Metanephros (tissue), 2 donors: ENCODE results near the gene MED15. TPM values are rescaled to one million over a fixed set of nuclear protein-coding genes. Genes with fewer than 3 reads are reported as not detected.

Source experiments
- small RNA-seq: library from RNA; depleted of rRNA; stranded (forward); fragments of <200 nt; gene quantifications from one replicate; pipeline ENCODE3, GENCODE V24; 2014; ENCODE audit warnings: low replicate concordance
- total RNA-seq: library from RNA; depleted of rRNA; stranded (reverse); fragments of >200 nt; gene quantifications from one replicate; pipeline ENCODE4 v1.2.3, GENCODE V29; 2014

MED15 gene, protein sequence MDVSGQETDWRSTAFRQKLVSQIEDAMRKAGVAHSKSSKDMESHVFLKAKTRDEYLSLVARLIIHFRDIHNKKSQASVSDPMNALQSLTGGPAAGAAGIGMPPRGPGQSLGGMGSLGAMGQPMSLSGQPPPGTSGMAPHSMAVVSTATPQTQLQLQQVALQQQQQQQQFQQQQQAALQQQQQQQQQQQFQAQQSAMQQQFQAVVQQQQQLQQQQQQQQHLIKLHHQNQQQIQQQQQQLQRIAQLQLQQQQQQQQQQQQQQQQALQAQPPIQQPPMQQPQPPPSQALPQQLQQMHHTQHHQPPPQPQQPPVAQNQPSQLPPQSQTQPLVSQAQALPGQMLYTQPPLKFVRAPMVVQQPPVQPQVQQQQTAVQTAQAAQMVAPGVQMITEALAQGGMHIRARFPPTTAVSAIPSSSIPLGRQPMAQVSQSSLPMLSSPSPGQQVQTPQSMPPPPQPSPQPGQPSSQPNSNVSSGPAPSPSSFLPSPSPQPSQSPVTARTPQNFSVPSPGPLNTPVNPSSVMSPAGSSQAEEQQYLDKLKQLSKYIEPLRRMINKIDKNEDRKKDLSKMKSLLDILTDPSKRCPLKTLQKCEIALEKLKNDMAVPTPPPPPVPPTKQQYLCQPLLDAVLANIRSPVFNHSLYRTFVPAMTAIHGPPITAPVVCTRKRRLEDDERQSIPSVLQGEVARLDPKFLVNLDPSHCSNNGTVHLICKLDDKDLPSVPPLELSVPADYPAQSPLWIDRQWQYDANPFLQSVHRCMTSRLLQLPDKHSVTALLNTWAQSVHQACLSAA
- 64.3 TPM for total RNA-seq

DNA sequence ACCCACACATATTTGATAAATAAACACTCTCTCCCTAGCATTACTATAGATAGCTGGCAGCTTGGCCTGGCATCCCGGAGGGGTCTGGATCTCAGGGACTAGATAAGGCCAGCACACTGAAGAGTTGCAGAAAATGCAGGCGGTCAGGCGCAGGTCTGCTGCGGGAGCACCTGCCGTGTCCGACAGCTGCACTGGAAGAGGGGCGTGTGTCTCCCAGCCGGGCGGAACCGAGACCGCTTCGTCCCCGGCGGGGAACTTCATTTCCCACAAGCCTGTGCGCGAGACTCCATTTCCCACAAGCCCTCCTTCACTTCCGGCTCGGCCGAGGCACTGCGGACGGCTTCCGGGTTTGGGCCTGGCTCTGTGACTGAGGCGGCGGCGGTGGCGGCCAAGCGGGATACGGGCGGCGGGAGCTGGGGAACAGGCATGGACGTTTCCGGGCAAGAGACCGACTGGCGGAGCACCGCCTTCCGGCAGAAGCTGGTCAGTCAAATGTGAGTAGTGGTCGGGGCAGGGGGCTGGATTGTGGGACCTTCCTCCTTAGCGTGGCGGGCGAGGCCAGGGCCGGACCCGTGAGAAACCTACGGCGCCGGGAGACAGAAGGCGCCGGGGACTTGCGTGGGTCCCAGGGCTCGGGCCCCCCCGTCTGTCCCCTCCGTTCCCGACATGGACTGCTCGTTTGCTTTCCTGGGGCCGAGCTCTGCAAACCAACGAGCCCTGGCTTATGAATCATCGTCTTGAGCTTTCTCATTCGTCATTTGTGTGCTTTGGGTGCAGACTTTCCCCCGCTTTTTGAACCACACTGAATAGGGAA, at the start of gene MED15:
TSS of gene MED15 (plus strand) at position 358 of the 814 bp plus-strand sequence. CDS start at position 427, 69 bp downstream.

DNA sequence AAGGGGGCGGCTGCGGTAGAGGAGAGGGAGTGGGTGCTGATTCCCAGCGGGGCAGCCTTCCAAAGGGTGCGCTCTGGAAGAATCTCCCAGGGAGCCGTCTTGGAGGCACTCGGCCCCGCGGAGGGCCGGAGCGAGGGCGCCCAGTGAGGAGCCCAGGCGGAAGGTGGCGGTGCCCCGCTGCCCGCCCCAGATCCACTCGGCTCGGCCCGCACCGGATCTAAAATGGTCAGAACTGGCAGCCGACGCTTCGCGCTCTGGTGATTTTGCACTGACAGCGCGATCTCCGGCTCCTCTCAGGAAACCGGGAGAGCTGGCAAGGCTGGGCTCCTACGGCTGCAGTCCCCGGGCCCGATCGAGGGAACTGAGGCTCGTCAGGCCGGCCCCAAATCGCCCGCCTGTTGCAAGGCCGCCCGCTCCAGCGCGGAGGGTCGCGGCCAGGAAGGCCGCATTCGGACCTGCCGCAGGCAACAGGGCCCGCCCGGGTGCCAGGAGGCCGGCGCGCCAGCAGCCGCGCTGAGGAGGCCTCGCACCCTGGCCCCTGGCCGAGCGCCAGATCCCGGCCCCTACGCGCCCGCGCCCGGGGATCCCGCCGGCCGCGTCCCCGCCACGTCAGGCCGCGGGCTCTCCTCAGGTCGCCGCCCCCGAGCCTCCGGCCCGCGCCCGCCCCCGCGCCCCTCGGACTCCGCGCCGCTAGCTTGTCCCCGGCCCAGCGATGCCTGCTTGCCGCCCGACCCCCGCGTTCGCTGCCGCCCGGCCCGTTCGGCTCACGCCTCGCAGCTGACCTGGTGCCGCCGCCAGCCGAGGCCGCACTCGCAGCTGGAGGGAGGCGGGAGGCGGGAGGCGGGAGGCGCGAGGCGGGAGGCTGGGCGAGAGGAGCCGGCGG, 12.2 kb upstream of the MED15 start, which contains the start of gene KLHL22:
TSS of gene KLHL22 (minus strand) at position 818 of the 883 bp plus-strand sequence. CDS start 6,584 bp downstream, outside the sequence.

Small RNA genes within 50 kb of the gene (small RNA-seq; reads per million reads assigned to genes)
- gene IGLL4P (not detected), gene RF00019 (not detected), gene RN7SL812P (not detected), gene RNY1P9 (not detected)

Other genes starting within 250 kb of the MED15 start
- 7.6 TPM for gene RTN4R, start 239.3 kb upstream of the MED15 start, total RNA-seq
- gene DGCR6L, start 187.6 kb upstream of the MED15 start, total RNA-seq: 62.5 TPM
- gene ZNF74, start 113.5 kb upstream of the MED15 start, total RNA-seq: 26.2 TPM
- gene SCARF2, start 69.8 kb upstream of the MED15 start, total RNA-seq: 40.4 TPM
- gene KLHL22, start 11.8 kb upstream of the MED15 start, total RNA-seq: 49.9 TPM